Measurements from ENCODE around the gene TMEM19. TPM values are rescaled to one million over a fixed set of nuclear protein-coding genes. Genes with fewer than 3 reads are reported as not detected.

The TMEM19 gene
- total RNA-seq, 1 experiment from 2014 or later, result 39.5 TPM

DNA sequence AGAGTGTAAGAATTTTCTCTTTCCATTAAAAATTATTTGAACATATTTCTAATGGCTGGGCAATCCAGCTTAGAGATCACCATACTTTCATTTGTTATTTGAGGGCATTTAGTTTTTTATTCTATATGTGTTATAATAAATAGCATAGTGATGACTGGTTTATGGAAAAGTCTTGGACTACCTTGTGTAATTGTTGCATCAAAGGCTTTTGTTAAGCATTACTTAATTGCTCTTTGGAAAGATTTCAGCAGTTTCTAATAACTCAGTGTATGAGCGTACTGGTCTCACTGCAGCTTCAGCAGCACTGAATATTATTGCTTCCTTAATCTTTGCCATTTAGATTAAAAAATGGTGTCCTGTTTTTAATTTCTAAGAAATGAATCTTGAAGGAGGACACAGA lies 22.8 kb downstream of the TMEM19 start:
- Histone ChIP-seq H3F3A (ENCODE audit: insufficient read depth, low read depth) (peaks cover 24% of the 10 kb centered on the region), H4K20me1 (ENCODE audit: insufficient read depth) (no peaks in the 10 kb centered on the region), H3K36me3 (ENCODE audit: low read depth) (no peaks in the 10 kb centered on the region), H3K79me2 (ENCODE audit: low read depth) (no peaks in the 10 kb centered on the region), H3K4me1 (replicated peaks; ENCODE audit: insufficient read depth) (peaks cover 31% of the 10 kb centered on the region), H2AFZ (no peak overlapping the region), H3K4me3 (no peak overlapping the region), H3K27me3 (ENCODE audit: insufficient read depth, low read depth) (no peaks in the 10 kb centered on the region), H3K4me2 (no peak overlapping the region), H3K9me3 (ENCODE audit: insufficient read depth, low read depth) (peaks cover 7% of the 10 kb centered on the region; the same call in 1 of the 2 replicates), H3K9me2 (ENCODE audit: insufficient read depth) (no peaks in the 10 kb centered on the region), H3K27ac (no peak overlapping the region)
- intact Hi-C loops (cut with micrococcal nuclease; ENCODE audit: unreplicated experiment), result no loop called here
- CTCF ChIA-PET, result no interaction called here
- TF ChIP-seq EZH2 (IDR thresholded peaks at IDR 0.05; ENCODE audit: low read depth), result no peak
- TF ChIP-seq, protein P1, sequence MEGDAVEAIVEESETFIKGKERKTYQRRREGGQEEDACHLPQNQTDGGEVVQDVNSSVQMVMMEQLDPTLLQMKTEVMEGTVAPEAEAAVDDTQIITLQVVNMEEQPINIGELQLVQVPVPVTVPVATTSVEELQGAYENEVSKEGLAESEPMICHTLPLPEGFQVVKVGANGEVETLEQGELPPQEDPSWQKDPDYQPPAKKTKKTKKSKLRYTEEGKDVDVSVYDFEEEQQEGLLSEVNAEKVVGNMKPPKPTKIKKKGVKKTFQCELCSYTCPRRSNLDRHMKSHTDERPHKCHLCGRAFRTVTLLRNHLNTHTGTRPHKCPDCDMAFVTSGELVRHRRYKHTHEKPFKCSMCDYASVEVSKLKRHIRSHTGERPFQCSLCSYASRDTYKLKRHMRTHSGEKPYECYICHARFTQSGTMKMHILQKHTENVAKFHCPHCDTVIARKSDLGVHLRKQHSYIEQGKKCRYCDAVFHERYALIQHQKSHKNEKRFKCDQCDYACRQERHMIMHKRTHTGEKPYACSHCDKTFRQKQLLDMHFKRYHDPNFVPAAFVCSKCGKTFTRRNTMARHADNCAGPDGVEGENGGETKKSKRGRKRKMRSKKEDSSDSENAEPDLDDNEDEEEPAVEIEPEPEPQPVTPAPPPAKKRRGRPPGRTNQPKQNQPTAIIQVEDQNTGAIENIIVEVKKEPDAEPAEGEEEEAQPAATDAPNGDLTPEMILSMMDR (conservative IDR thresholded peaks at IDR 0.05), result no peak
- POLR2A ChIA-PET (ENCODE audit: unreplicated experiment), result no interaction called here
- no TSS peak for BruUV-seq (replicated peaks)
- no peak for DNase-seq

- DNase-seq, result peak; percentile 66 to 90
- intact Hi-C loops (cut with micrococcal nuclease; ENCODE audit: unreplicated experiment), result loop anchor here (10.0 kb wide), 1 partner anchor 1164 kb away; no protein-coding TSS in a partner anchor
- no peaks in the 10 kb centered on the region for H3K9me2 ChIP-seq (ENCODE audit: insufficient read depth)
- H4K20me1 ChIP-seq (ENCODE audit: insufficient read depth), result no peaks in the 10 kb centered on the region
- H3K4me2 ChIP-seq, result peak overlapping the region; percentile 57
- ChIA-PET POLR2A (ENCODE audit: unreplicated experiment) (no interaction called here), CTCF (no interaction called here)
- no peaks in the 10 kb centered on the region for H3K79me2 ChIP-seq (ENCODE audit: low read depth)
- H3K36me3 ChIP-seq (ENCODE audit: low read depth), result no peaks in the 10 kb centered on the region
- TSS peak; percentile 13 for BruUV-seq (replicated peaks)
- TF ChIP-seq EZH2 (IDR thresholded peaks at IDR 0.05; ENCODE audit: low read depth), result no peak
- TF ChIP-seq, protein P1 (conservative IDR thresholded peaks at IDR 0.05), result no peak
- H3K4me1 ChIP-seq (replicated peaks; ENCODE audit: insufficient read depth), result peaks cover 21% of the 10 kb centered on the region
- 0 out of 2 replicates have a peak overlapping the region, but pooled peaks have one; percentile 4 for H3K4me3 ChIP-seq
- H3K9me3 ChIP-seq (ENCODE audit: insufficient read depth, low read depth), result peaks cover 7% of the 10 kb centered on the region; the same call in 1 of the 2 replicates
- H2AFZ ChIP-seq, result peak overlapping the region; percentile 65
- H3K27ac ChIP-seq, result peak overlapping the region; percentile 93
- no peaks in the 10 kb centered on the region for H3K27me3 ChIP-seq (ENCODE audit: insufficient read depth, low read depth)
- peaks cover 24% of the 10 kb centered on the region for H3F3A ChIP-seq (ENCODE audit: insufficient read depth, low read depth)
Measured at GRCh38 chr12:71710276-71711125, 24.6 kb downstream of the TMEM19 start.

GRCh38 chr12:71718611-71719010 lies 32.7 kb downstream of the TMEM19 start:
- Histone ChIP-seq H3K4me2 (no peak overlapping the region), H3K27ac (peak overlapping the region; percentile 61; the same call in 1 of the 2 replicates), H3K36me3 (ENCODE audit: low read depth) (no peaks in the 10 kb centered on the region), H2AFZ (no peak overlapping the region), H3K9me2 (ENCODE audit: insufficient read depth) (no peaks in the 10 kb centered on the region), H3K27me3 (ENCODE audit: insufficient read depth, low read depth) (no peaks in the 10 kb centered on the region), H3K4me1 (replicated peaks; ENCODE audit: insufficient read depth) (peaks cover 32% of the 10 kb centered on the region), H3K9me3 (ENCODE audit: insufficient read depth, low read depth) (no peaks in the 10 kb centered on the region), H3K79me2 (ENCODE audit: low read depth) (no peaks in the 10 kb centered on the region), H3F3A (ENCODE audit: insufficient read depth, low read depth) (peaks cover 21% of the 10 kb centered on the region), H4K20me1 (ENCODE audit: insufficient read depth) (no peaks in the 10 kb centered on the region), H3K4me3 (no peak overlapping the region)
- intact Hi-C loops (cut with micrococcal nuclease; ENCODE audit: unreplicated experiment), result loop anchor here (10.0 kb wide), 1 partner anchor 1156 kb away; no protein-coding TSS in a partner anchor
- POLR2A ChIA-PET (ENCODE audit: unreplicated experiment), result no interaction called here
- DNase-seq, result no peak
- TF ChIP-seq, protein P1 (conservative IDR thresholded peaks at IDR 0.05), result no peak
- TF ChIP-seq EZH2 (IDR thresholded peaks at IDR 0.05; ENCODE audit: low read depth), result no peak
- CTCF ChIA-PET, result no interaction called here
- BruUV-seq (replicated peaks), result no TSS peak
